Liver (tissue), 9 donors: Measurements from ENCODE around the gene TRAPPC12. TPM values are rescaled to one million over a fixed set of nuclear protein-coding genes. Genes with fewer than 3 reads are reported as not detected.

Experiments used
- DNase-seq: peaks from one replicate; pipeline ENCODE4 v3.0.0-alpha.2; 2017; ENCODE audit warnings: low spot score
- H3K27ac ChIP-seq, 2 donors: one replicate each; pipeline ENCODE4 v1.7.0; 2013; ENCODE audit warnings: inconsistent platforms in 2 of 2, low read length in 2 of 2, control low read depth in 1 of 2, low read depth in 1 of 2, mild to moderate bottlenecking in 1 of 2
- H3K27me3 ChIP-seq, 4 donors: one replicate each; pipeline versions ENCODE4 v1.6.1 to v1.7.0; 2013; ENCODE audit warnings: low read length in 3 of 4, inconsistent platforms in 1 of 4, mild to moderate bottlenecking in 1 of 4, moderate library complexity in 1 of 4; ENCODE audit not compliant: control insufficient read depth in 4 of 4, insufficient read depth in 4 of 4
- H3K36me3 ChIP-seq, 4 donors: one replicate each; pipeline versions ENCODE4 v1.6.1 to v1.7.0; 2013; ENCODE audit warnings: low read length in 3 of 4, mild to moderate bottlenecking in 3 of 4, low read depth in 1 of 4, moderate library complexity in 1 of 4; ENCODE audit not compliant: control insufficient read depth in 4 of 4, insufficient read depth in 3 of 4
- H3K4me1 ChIP-seq, 4 donors: one replicate each; pipeline versions ENCODE4 v1.6.1 to v1.7.0; 2013; ENCODE audit warnings: low read length in 3 of 4, mild to moderate bottlenecking in 3 of 4, moderate library complexity in 1 of 4; ENCODE audit not compliant: control insufficient read depth in 4 of 4, insufficient read depth in 4 of 4
- H3K4me3 ChIP-seq, 3 donors: one replicate each; pipeline versions ENCODE4 v1.6.1 to v1.7.0; 2013; ENCODE audit warnings: low read length in 3 of 3, control low read depth in 1 of 3, low read depth in 1 of 3, mild to moderate bottlenecking in 1 of 3
- H3K9ac ChIP-seq, 2 donors: one replicate each; pipeline ENCODE4 v1.7.0; 2013; ENCODE audit warnings: low read length in 2 of 2, mild to moderate bottlenecking in 2 of 2, moderate library complexity in 2 of 2, control low read depth in 1 of 2, low read depth in 1 of 2
- H3K9me3 ChIP-seq, 4 donors: one replicate each; pipeline versions ENCODE4 v1.6.1 to v1.7.0; 2013; ENCODE audit warnings: low read length in 3 of 4; ENCODE audit not compliant: control insufficient read depth in 4 of 4
- ATF3 ChIP-seq: IDR thresholded peaks from 2 replicates; pipeline ENCODE4 v1.6.1; 2016; ENCODE audit warnings: antibody characterized with exemption
- EGR1 ChIP-seq, 2 donors: IDR thresholded peaks; 2 replicates each; pipeline ENCODE4 v1.6.1; 2016 to 2018; ENCODE audit warnings: antibody characterized with exemption in 2 of 2, low read depth in 2 of 2
- FOXA1 ChIP-seq: IDR thresholded peaks from 2 replicates; pipeline ENCODE4 v1.6.1; 2016; ENCODE audit warnings: antibody characterized with exemption
- GABPA ChIP-seq, 2 donors: IDR thresholded peaks in 1 of 2; conservative IDR thresholded peaks in 1 of 2; 2 replicates each; pipeline ENCODE4 v1.6.1; 2016; ENCODE audit warnings: antibody characterized with exemption in 2 of 2, mild to moderate bottlenecking in 1 of 2, moderate library complexity in 1 of 2
- HNF4A ChIP-seq, 2 donors: conservative IDR thresholded peaks; 2 replicates each; pipeline ENCODE4 v1.6.1; 2016; ENCODE audit warnings: antibody characterized with exemption in 2 of 2, mild to moderate bottlenecking in 2 of 2
- HNF4G ChIP-seq: IDR thresholded peaks from 2 replicates; pipeline ENCODE4 v1.6.1; 2016; ENCODE audit warnings: antibody characterized with exemption
- JUND ChIP-seq, 2 donors: IDR thresholded peaks; 2 replicates each; pipeline ENCODE4 v1.6.1; 2016; ENCODE audit warnings: antibody characterized with exemption in 2 of 2
- NR2F2 ChIP-seq: IDR thresholded peaks from 2 replicates; pipeline ENCODE4 v1.6.1; 2016; ENCODE audit warnings: antibody characterized with exemption
- RAD21 ChIP-seq, 2 donors: IDR thresholded peaks; 2 replicates each; pipeline ENCODE4 v1.6.1; 2016; ENCODE audit warnings: antibody characterized with exemption in 2 of 2, mild to moderate bottlenecking in 2 of 2
- RXRA ChIP-seq, 2 donors: IDR thresholded peaks; 2 replicates each; pipeline ENCODE4 v1.6.1; 2017 to 2018; ENCODE audit warnings: antibody characterized with exemption in 2 of 2, mild to moderate bottlenecking in 1 of 2
- YY1 ChIP-seq: IDR thresholded peaks from 2 replicates; pipeline ENCODE4 v1.6.1; 2016; ENCODE audit warnings: antibody characterized with exemption, mild to moderate bottlenecking
- ZBTB33 ChIP-seq: IDR thresholded peaks from 2 replicates; pipeline ENCODE4 v1.6.1; 2016; ENCODE audit warnings: antibody characterized with exemption
- WGBS: extraction: QIAGEN DNeasy Blood & Tissue Kit; methylation state at CpG from one replicate; pipeline ENCODE4 v1.1.7; 2013; 5-methylcytosine and 5-hydroxymethylcytosine counted together
- polyA plus RNA-seq, 2 donors: library from polyadenylated mRNA; stranded (reverse) in 1 of 2; unstranded in 1 of 2; fragments of 200-250 nt in 1 of 2; fragments of >200 nt in 1 of 2; fragmentation: Nextera tagmentation in 1 of 2; extraction: Ambion mirVana in 1 of 2; gene quantifications; one replicate each; pipeline versions ENCODE4 v1.2.1 to v1.2.3, GENCODE V29; 2013 to 2015
- total RNA-seq, 2 donors: library from RNA; depleted of rRNA; stranded (reverse); fragments of >200 nt; gene quantifications; one replicate each; pipeline ENCODE4 v1.2.3, GENCODE V29; 2014
- donor health status: healthy.
- donor health status: healthy.
- donor health status: healthy.
- donor health status: healthy.
- donor health status: healthy.

Gene TRAPPC12
- total and polyA plus RNA-seq, 4 donors: 30.2 to 60.9 (median 39.7) TPM

- H3K9me3 ChIP-seq: no peaks in the 10 kb centered on the region
- peaks cover 0 to 13% (median 8%) of the 10 kb centered on the region in 4 donors for H3K4me1 ChIP-seq
- DNase-seq: no peak
- 93% methylated on average over 10 of the region's 10 CpGs for WGBS
- TF ChIP-seq RAD21 (IDR thresholded peaks at IDR 0.05) (no peak), FOXA1 (no peak), GABPA (IDR thresholded peaks at IDR 0.05 in 1 of 2, conservative IDR thresholded peaks at IDR 0.05 in 1 of 2) (no peak), RXRA (IDR thresholded peaks at IDR 0.05) (no peak), ATF3 (no peak), JUND (IDR thresholded peaks at IDR 0.05) (no peak), NR2F2 (no peak), EGR1 (IDR thresholded peaks at IDR 0.05; ENCODE audit: low read depth in 2 of 2) (no peak), ZBTB33 (no peak), HNF4G (no peak), HNF4A (conservative IDR thresholded peaks at IDR 0.05) (no peak)
- no peak overlapping the region for H3K9ac ChIP-seq
- H3K4me3 ChIP-seq: no peak overlapping the region
- H3K36me3 ChIP-seq: peaks cover 4 to 26% (median 7%) of the 10 kb centered on the region in 4 donors
- no peaks in the 10 kb centered on the region for H3K27me3 ChIP-seq
- no peak overlapping the region for H3K27ac ChIP-seq
These were observed 79.1 kb downstream of the TRAPPC12 start for GRCh38 chr2:3458396-3459184.

- no peaks in the 10 kb centered on the region for H3K27me3 ChIP-seq
- WGBS: 94% methylated on average over 25 of the region's 25 CpGs
- no peak overlapping the region for H3K27ac ChIP-seq
- H3K4me1 ChIP-seq: peaks cover 0 to 13% (median 8%) of the 10 kb centered on the region in 4 donors
- no peaks in the 10 kb centered on the region for H3K9me3 ChIP-seq
- H3K9ac ChIP-seq: no peak overlapping the region
- no peak overlapping the region for H3K4me3 ChIP-seq
- no peak for DNase-seq
- TF ChIP-seq ZBTB33: no peak
- TF ChIP-seq EGR1 (IDR thresholded peaks at IDR 0.05; ENCODE audit: low read depth in 2 of 2): no peak
- TF ChIP-seq YY1: no peak
- H3K36me3 ChIP-seq: peaks cover 2 to 25% (median 8%) of the 10 kb centered on the region in 4 donors
These were observed 79.9 kb downstream of the TRAPPC12 start for GRCh38 chr2:3459185-3460015.
